Activated CD8-positive, alpha-beta T cell treated with anti-CD3 and anti-CD28 coated beads for 36 hours (primary cell): ENCODE measurements around the gene SEL1L3. TPM values are rescaled to one million over a fixed set of nuclear protein-coding genes. Genes with fewer than 3 reads are reported as not detected.

Experiments
- ATAC-seq: fragments of 200-7000 bp; cut with Tn5 transposase; one replicate; pipeline ENCODE4 v1.10.0; 2021; ENCODE audit warnings: mild to moderate bottlenecking, moderate library complexity
- CTCF ChIA-PET: fragments of 350-600 bp; sonication (Branson Sonifier 250); formaldehyde crosslinking; loops from one replicate; lab custom pipeline; 2021; ENCODE audit warnings: antibody characterized with exemption; lab: Charles Lee
- POLR2A ChIA-PET: fragments of 350-600 bp; sonication (Branson Sonifier 250); formaldehyde crosslinking; loops from one replicate; lab custom pipeline; 2021; ENCODE audit warnings: antibody characterized with exemption; lab: Charles Lee
- DNase-seq: peaks from one replicate; pipeline ENCODE4 v3.0.0-alpha.2; 2020
- H3K27ac Mint-ChIP-seq: one replicate; pipeline ENCODE4 v1.8.0; 2021; ENCODE audit warnings: mild to moderate bottlenecking, mixed read lengths
- H3K27me3 Mint-ChIP-seq: one replicate; pipeline ENCODE4 v1.8.0; 2021; ENCODE audit warnings: mixed read lengths
- H3K36me3 Mint-ChIP-seq: one replicate; pipeline ENCODE4 v1.8.0; 2021; ENCODE audit warnings: low read depth, mixed read lengths
- H3K4me1 Mint-ChIP-seq: one replicate; pipeline ENCODE4 v1.8.0; 2021; ENCODE audit warnings: low read depth, mixed read lengths
- H3K4me3 Mint-ChIP-seq: one replicate; pipeline ENCODE4 v1.8.0; 2021; ENCODE audit warnings: mild to moderate bottlenecking, moderate library complexity, mixed read lengths
- H3K9me3 Mint-ChIP-seq: one replicate; pipeline ENCODE4 v1.8.0; 2021; ENCODE audit warnings: mixed read lengths
- intact Hi-C: fragments of 100-400 bp; cut with micrococcal nuclease; formaldehyde crosslinking; loops from one replicate; pipeline ENCODE4 v1.10.0; 2022
- total RNA-seq, 2 experiments: library from RNA; stranded (reverse); gene quantifications; one replicate each; pipeline ENCODE4 v1.2.3, GENCODE V29; 2021
- TF ChIP-seq, protein P1 (sequence below): fragments of 200-600 bp; IDR thresholded peaks from one replicate; pipeline ENCODE4 v1.8.0; 2022; ENCODE audit warnings: antibody characterized with exemption, mild to moderate bottlenecking

Gene SEL1L3
- total RNA-seq, 2 experiments from 2014 or later: 34.8 to 36.9 TPM

GRCh38 chr4:25710637-25711036, 152.2 kb downstream of the SEL1L3 start:
- H3K4me1 Mint-ChIP-seq: no peaks in the 10 kb centered on the region
- DNase-seq: no peak
- H3K27me3 Mint-ChIP-seq: no peaks in the 10 kb centered on the region
- no peaks in the 10 kb centered on the region for H3K36me3 Mint-ChIP-seq
- ATAC-seq: no peak
- CTCF ChIA-PET: no interaction called here
- TF ChIP-seq, protein P1, sequence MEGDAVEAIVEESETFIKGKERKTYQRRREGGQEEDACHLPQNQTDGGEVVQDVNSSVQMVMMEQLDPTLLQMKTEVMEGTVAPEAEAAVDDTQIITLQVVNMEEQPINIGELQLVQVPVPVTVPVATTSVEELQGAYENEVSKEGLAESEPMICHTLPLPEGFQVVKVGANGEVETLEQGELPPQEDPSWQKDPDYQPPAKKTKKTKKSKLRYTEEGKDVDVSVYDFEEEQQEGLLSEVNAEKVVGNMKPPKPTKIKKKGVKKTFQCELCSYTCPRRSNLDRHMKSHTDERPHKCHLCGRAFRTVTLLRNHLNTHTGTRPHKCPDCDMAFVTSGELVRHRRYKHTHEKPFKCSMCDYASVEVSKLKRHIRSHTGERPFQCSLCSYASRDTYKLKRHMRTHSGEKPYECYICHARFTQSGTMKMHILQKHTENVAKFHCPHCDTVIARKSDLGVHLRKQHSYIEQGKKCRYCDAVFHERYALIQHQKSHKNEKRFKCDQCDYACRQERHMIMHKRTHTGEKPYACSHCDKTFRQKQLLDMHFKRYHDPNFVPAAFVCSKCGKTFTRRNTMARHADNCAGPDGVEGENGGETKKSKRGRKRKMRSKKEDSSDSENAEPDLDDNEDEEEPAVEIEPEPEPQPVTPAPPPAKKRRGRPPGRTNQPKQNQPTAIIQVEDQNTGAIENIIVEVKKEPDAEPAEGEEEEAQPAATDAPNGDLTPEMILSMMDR: no peak
- POLR2A ChIA-PET: no interaction called here
- no peaks in the 10 kb centered on the region for H3K9me3 Mint-ChIP-seq
- no peak overlapping the region for H3K4me3 Mint-ChIP-seq
- intact Hi-C loops: no loop called here
- H3K27ac Mint-ChIP-seq: no peak overlapping the region

DNA sequence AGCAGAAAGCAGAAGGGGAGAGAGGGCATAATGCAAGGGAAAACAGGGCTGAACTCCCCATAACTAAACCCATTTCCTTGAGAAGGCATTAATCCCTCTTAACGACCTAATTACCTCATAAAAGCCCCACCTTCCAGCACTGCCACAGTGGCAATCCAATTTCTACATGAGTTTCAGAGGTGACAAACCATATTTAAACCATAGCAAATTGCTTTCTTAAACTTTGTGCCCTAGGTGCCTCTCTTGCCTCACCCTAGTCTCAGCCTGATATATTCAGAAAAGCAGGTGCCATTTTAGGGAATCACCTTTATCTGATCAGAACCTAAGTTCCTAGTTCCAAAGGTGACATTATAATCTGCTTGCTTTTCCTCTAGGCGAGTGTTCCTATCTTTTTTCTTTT, 158.3 kb downstream of the SEL1L3 start:
- intact Hi-C loops: no loop called here
- ATAC-seq (no peak), DNase-seq (no peak)
- POLR2A ChIA-PET: no interaction called here
- TF ChIP-seq, protein P1: no peak
- no peak overlapping the region for H3K27ac Mint-ChIP-seq
- H3K27me3 Mint-ChIP-seq: no peaks in the 10 kb centered on the region
- H3K4me1 Mint-ChIP-seq: no peaks in the 10 kb centered on the region
- H3K36me3 Mint-ChIP-seq: no peaks in the 10 kb centered on the region
- CTCF ChIA-PET: interaction anchor here (1.2 kb wide), 1 partner anchor 199 kb away, joined by 3 read pairs; no protein-coding TSS in a partner anchor
- H3K4me3 Mint-ChIP-seq: no peak overlapping the region
- no peaks in the 10 kb centered on the region for H3K9me3 Mint-ChIP-seq

GRCh38 chr4:25703731-25704388, 158.9 kb downstream of the SEL1L3 start:
- no peak for ATAC-seq
- POLR2A ChIA-PET: no interaction called here

GRCh38 chr4:25702848-25703247, 159.9 kb downstream of the SEL1L3 start:
- ATAC-seq (no peak), DNase-seq (no peak)
- Mint-ChIP-seq H3K4me3 (no peak overlapping the region), H3K36me3 (no peaks in the 10 kb centered on the region), H3K27me3 (no peaks in the 10 kb centered on the region), H3K27ac (no peak overlapping the region), H3K9me3 (no peaks in the 10 kb centered on the region), H3K4me1 (no peaks in the 10 kb centered on the region)
- CTCF ChIA-PET: no interaction called here
- intact Hi-C loops: no loop called here
- TF ChIP-seq, protein P1: no peak
- POLR2A ChIA-PET: no interaction called here

More at GRCh38 chr4:25703731-25704388, 158.9 kb downstream of the SEL1L3 start:
- Mint-ChIP-seq H3K27me3 (no peaks in the 10 kb centered on the region), H3K4me3 (no peak overlapping the region), H3K36me3 (no peaks in the 10 kb centered on the region), H3K27ac (no peak overlapping the region), H3K4me1 (no peaks in the 10 kb centered on the region), H3K9me3 (no peaks in the 10 kb centered on the region)
- intact Hi-C loops: no loop called here
- CTCF ChIA-PET: interaction anchor here (1.2 kb wide), 1 partner anchor 200 kb away, joined by 3 read pairs; no protein-coding TSS in a partner anchor
- TF ChIP-seq, protein P1: no peak
- no peak for DNase-seq

DNA sequence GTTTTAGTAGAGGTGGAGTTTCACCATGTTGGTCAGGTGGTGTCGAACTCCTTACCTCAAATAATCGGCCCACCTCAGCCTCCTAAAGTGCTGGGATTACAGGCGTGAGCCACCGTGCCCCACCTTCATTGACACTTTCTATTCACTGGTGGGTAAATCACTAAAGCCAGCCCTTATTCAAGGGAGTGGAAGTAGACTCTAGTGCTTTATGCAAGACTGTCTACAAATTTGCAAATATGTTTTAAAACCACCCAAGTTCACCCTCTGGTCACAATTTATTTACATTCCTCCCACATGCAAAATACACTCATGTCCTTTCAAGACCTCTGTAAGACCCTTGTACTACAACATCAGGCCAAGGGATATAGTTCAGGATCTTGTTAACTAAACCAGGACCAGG, 162.1 kb downstream of the SEL1L3 start:
- no peaks in the 10 kb centered on the region for H3K36me3 Mint-ChIP-seq
- POLR2A ChIA-PET: no interaction called here
- TF ChIP-seq, protein P1: no peak
- intact Hi-C loops: no loop called here
- CTCF ChIA-PET: no interaction called here
- DNase-seq (no peak), ATAC-seq (no peak)
- no peak overlapping the region for H3K4me3 Mint-ChIP-seq
- no peak overlapping the region for H3K27ac Mint-ChIP-seq
- H3K9me3 Mint-ChIP-seq: no peaks in the 10 kb centered on the region
- no peaks in the 10 kb centered on the region for H3K27me3 Mint-ChIP-seq
- no peaks in the 10 kb centered on the region for H3K4me1 Mint-ChIP-seq
